ENCODE data around the gene TMC5.
"Not testable (repeated sequence)": the region's sequence is repeated elsewhere in the genome, so short reads cannot be mapped to it uniquely, and the experiment has no call there.

DNA sequence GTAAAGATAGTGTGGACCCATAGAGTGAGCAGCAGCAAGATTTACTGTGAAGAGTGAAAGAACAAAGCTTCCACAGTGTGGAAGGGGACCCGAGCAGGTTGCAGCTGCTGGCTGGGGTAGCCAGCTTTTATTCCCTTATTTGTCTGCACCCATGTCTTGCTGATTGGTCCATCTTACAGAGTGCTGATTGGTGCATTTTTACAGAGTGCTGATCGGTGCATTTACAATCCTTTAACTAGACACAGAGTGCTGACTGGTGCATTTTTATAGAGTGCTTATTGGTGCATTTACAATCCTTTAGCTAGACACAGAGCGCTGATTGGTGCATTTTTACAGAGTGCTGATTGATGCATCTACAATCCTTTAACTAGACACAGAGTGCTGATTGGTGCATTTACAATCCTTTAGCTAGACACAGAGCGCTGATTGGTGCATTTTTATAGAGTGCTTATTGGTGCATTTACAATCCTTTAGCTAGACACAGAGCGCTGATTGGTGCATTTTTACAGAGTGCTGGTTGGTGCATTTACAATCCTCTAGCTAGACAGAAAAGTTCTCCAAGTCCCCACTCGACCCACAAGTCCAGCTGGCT lies 26.4 kb upstream of the TMC5 start:
- not testable (repeated sequence) for TF ChIP-seq ZNF274 (IDR thresholded peaks at IDR 0.05; ENCODE audit: low read depth, low read length); ATF3 (IDR thresholded peaks at IDR 0.05); JUND (IDR thresholded peaks at IDR 0.05); EGR1 (IDR thresholded peaks at IDR 0.05; ENCODE audit: low read depth); SRF (IDR thresholded peaks at IDR 0.05; ENCODE audit: low read depth); EZH2phosphoT487 (IDR thresholded peaks at IDR 0.05; ENCODE audit: borderline replicate concordance); ELF1 (IDR thresholded peaks at IDR 0.05; ENCODE audit: borderline replicate concordance, low read depth); CTCF (IDR thresholded peaks at IDR 0.05 in 2 of 3, conservative IDR thresholded peaks at IDR 0.05 in 1 of 3; ENCODE audit: borderline replicate concordance in 1 of 3, insufficient read depth in 1 of 3, low read depth in 2 of 3, low read length in 2 of 3); POLR2AphosphoS5 (IDR thresholded peaks at IDR 0.05; ENCODE audit: low read depth, low read length); RAD21 (IDR thresholded peaks at IDR 0.05; ENCODE audit: low read depth); POLR2A (IDR thresholded peaks at IDR 0.05; ENCODE audit: borderline replicate concordance, extremely low read depth, insufficient read depth, insufficient read length); EZH2 (IDR thresholded peaks at IDR 0.05)
- TF ChIP-seq, protein P1, sequence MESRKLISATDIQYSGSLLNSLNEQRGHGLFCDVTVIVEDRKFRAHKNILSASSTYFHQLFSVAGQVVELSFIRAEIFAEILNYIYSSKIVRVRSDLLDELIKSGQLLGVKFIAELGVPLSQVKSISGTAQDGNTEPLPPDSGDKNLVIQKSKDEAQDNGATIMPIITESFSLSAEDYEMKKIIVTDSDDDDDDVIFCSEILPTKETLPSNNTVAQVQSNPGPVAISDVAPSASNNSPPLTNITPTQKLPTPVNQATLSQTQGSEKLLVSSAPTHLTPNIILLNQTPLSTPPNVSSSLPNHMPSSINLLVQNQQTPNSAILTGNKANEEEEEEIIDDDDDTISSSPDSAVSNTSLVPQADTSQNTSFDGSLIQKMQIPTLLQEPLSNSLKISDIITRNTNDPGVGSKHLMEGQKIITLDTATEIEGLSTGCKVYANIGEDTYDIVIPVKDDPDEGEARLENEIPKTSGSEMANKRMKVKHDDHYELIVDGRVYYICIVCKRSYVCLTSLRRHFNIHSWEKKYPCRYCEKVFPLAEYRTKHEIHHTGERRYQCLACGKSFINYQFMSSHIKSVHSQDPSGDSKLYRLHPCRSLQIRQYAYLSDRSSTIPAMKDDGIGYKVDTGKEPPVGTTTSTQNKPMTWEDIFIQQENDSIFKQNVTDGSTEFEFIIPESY (IDR thresholded peaks at IDR 0.05; ENCODE audit: extremely low read depth, insufficient replicate concordance, low read length) = not testable (repeated sequence)
